OCI-LY1 (cell line): Measurements from ENCODE around the gene SLC27A1.
"Not testable (repeated sequence)": the region's sequence is repeated elsewhere in the genome, so short reads cannot be mapped to it uniquely, and the experiment has no call there.

Experiments used
- H2AFZ ChIP-seq: fragments of 200-600 bp; sonication (generic), shearing (Covaris generic); 2 replicates; pipeline ENCODE4 v1.6.0; 2014; ENCODE audit warnings: antibody characterized with exemption, mild to moderate bottlenecking, low read length
- H3F3A ChIP-seq: fragments of 200-600 bp; sonication (generic), shearing (Covaris generic); 2 replicates; pipeline ENCODE4 v1.6.0; 2014; ENCODE audit warnings: mild to moderate bottlenecking, antibody characterized with exemption, low read length, moderate library complexity; ENCODE audit not compliant: insufficient read depth
- H3K27ac ChIP-seq: fragments of 200-600 bp; sonication (generic); 2 replicates; pipeline ENCODE4 v1.5.1; 2014; ENCODE audit warnings: low read length, mixed run types, mild to moderate bottlenecking, low read depth; ENCODE audit not compliant: poor library complexity, severe bottlenecking
- H3K27me3 ChIP-seq: fragments of 200-600 bp; sonication (generic); 2 replicates; pipeline ENCODE4 v1.6.0; 2014; ENCODE audit warnings: antibody characterized with exemption, mild to moderate bottlenecking, low read length, moderate library complexity; ENCODE audit not compliant: insufficient read depth
- H3K36me3 ChIP-seq: fragments of 200-600 bp; sonication (generic); 2 replicates; pipeline ENCODE4 v1.6.1; 2014; ENCODE audit warnings: mild to moderate bottlenecking, antibody characterized with exemption, low read length, moderate library complexity, mixed read lengths; ENCODE audit not compliant: insufficient read depth
- H3K4me1 ChIP-seq: fragments of 200-600 bp; sonication (generic); 2 replicates; pipeline ENCODE4 v1.5.1; 2014; ENCODE audit warnings: mild to moderate bottlenecking, low read length, moderate library complexity; ENCODE audit not compliant: insufficient read depth, severe bottlenecking
- H3K4me2 ChIP-seq: fragments of 200-600 bp; sonication (generic), shearing (Covaris generic); 2 replicates; pipeline ENCODE4 v1.6.1; 2014; ENCODE audit warnings: low read length
- H3K4me3 ChIP-seq: fragments of 200-600 bp; sonication (generic); 2 replicates; pipeline ENCODE4 v1.5.1; 2014; ENCODE audit warnings: low read length, low read depth, mild to moderate bottlenecking, mixed read lengths; ENCODE audit not compliant: poor library complexity, severe bottlenecking
- H3K79me2 ChIP-seq: fragments of 200-600 bp; shearing (Covaris generic); 2 replicates; pipeline ENCODE4 v1.6.1; 2016; ENCODE audit warnings: mixed run types, low read length, mixed read lengths; ENCODE audit not compliant: insufficient read depth
- H3K9ac ChIP-seq: fragments of 200-600 bp; sonication (generic), shearing (Covaris generic); 2 replicates; pipeline ENCODE4 v1.6.1; 2014; ENCODE audit warnings: mild to moderate bottlenecking, low read length, mixed read lengths
- H3K9me2 ChIP-seq: fragments of 200-600 bp; sonication (generic), shearing (Covaris generic); 2 replicates; pipeline ENCODE4 v1.6.1; 2014; ENCODE audit warnings: low read depth, mild to moderate bottlenecking, low read length, mixed read lengths
- H3K9me3 ChIP-seq: fragments of 200-600 bp; shearing (Covaris generic); 2 replicates; pipeline ENCODE4 v1.6.1; 2014; ENCODE audit warnings: low read length, mixed read lengths
- H4K20me1 ChIP-seq: fragments of 200-600 bp; sonication (generic), shearing (Covaris generic); 2 replicates; pipeline ENCODE4 v1.6.0; 2016; ENCODE audit warnings: mild to moderate bottlenecking, low read length; ENCODE audit not compliant: insufficient read depth
- EZH2 ChIP-seq: fragments of 200-600 bp; sonication (generic), shearing (Covaris generic); IDR thresholded peaks from 2 replicates; pipeline ENCODE4 v1.8.0; 2017; ENCODE audit warnings: borderline replicate concordance, mixed run types, mild to moderate bottlenecking, antibody characterized with exemption, low read length, moderate library complexity, mixed read lengths
- TF ChIP-seq, protein P1 (sequence below): fragments of 200-600 bp; sonication (generic), shearing (Covaris generic); IDR thresholded peaks from 2 replicates; pipeline ENCODE4 v1.5.1; 2017; ENCODE audit warnings: mild to moderate bottlenecking, antibody characterized with exemption, low read length, moderate library complexity, mixed read lengths

The SLC27A1 gene

DNA sequence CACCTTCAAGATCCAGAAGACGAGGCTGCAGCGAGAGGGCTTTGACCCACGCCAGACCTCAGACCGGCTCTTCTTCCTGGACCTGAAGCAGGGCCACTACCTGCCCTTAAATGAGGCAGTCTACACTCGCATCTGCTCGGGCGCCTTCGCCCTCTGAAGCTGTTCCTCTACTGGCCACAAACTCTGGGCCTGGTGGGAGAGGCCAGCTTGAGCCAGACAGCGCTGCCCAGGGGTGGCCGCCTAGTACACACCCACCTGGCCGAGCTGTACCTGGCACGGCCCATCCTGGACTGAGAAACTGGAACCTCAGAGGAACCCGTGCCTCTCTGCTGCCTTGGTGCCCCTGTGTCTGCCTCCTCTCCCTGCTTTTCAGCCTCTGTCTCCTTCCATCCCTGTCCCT lies 34.1 kb downstream of the SLC27A1 start:
- Histone ChIP-seq H3K79me2 (no peaks in the 10 kb centered on the region), H3K27me3 (no peaks in the 10 kb centered on the region), H3K27ac (no peak overlapping the region), H3K4me3 (no peak overlapping the region), H4K20me1 (no peaks in the 10 kb centered on the region), H3K9me3 (0 out of 2 replicates have a peak, but pooled peaks cover 3% of the 10 kb centered on the region), H3F3A (no peaks in the 10 kb centered on the region), H3K4me1 (no peaks in the 10 kb centered on the region), H3K9me2 (no peaks in the 10 kb centered on the region), H3K9ac (no peak overlapping the region), H2AFZ (no peak overlapping the region), H3K4me2 (no peak overlapping the region), H3K36me3 (no peaks in the 10 kb centered on the region; the same call in 1 of the 2 replicates)
- TF ChIP-seq, protein P1, sequence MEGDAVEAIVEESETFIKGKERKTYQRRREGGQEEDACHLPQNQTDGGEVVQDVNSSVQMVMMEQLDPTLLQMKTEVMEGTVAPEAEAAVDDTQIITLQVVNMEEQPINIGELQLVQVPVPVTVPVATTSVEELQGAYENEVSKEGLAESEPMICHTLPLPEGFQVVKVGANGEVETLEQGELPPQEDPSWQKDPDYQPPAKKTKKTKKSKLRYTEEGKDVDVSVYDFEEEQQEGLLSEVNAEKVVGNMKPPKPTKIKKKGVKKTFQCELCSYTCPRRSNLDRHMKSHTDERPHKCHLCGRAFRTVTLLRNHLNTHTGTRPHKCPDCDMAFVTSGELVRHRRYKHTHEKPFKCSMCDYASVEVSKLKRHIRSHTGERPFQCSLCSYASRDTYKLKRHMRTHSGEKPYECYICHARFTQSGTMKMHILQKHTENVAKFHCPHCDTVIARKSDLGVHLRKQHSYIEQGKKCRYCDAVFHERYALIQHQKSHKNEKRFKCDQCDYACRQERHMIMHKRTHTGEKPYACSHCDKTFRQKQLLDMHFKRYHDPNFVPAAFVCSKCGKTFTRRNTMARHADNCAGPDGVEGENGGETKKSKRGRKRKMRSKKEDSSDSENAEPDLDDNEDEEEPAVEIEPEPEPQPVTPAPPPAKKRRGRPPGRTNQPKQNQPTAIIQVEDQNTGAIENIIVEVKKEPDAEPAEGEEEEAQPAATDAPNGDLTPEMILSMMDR, result no peak
- TF ChIP-seq EZH2, result no peak

DNA sequence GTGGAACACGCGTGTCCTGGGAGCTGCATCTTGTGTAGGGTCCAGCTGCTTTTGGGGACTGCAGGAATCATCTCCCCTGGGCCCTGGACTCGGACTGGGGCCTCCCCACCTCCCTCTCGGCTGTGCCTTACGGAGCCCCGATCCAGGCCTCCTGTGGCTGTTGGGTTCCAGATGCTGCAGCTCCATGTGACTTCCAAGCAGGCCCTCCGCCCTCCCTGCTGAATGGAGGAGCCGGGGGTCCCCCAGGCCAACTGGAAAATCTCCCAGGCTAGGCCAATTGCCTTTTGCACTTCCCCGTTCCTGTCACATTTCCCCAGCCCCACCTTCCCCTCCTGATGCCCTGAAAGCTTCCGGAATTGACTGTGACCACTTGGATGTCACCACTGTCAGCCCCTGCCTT lies 34.9 kb downstream of the SLC27A1 start:
- Histone ChIP-seq H3K79me2 (no peaks in the 10 kb centered on the region), H3K27ac (no peak overlapping the region), H4K20me1 (no peaks in the 10 kb centered on the region), H3K4me2 (no peak overlapping the region), H3K9ac (no peak overlapping the region), H3F3A (no peaks in the 10 kb centered on the region), H3K9me2 (no peaks in the 10 kb centered on the region), H3K36me3 (no peaks in the 10 kb centered on the region; the same call in 1 of the 2 replicates), H3K27me3 (no peaks in the 10 kb centered on the region), H3K4me3 (no peak overlapping the region), H3K9me3 (peaks cover 9% of the 10 kb centered on the region), H2AFZ (no peak overlapping the region), H3K4me1 (peaks cover under 1% of the 10 kb centered on the region)
- TF ChIP-seq, protein P1, result no peak
- no peak for TF ChIP-seq EZH2

DNA sequence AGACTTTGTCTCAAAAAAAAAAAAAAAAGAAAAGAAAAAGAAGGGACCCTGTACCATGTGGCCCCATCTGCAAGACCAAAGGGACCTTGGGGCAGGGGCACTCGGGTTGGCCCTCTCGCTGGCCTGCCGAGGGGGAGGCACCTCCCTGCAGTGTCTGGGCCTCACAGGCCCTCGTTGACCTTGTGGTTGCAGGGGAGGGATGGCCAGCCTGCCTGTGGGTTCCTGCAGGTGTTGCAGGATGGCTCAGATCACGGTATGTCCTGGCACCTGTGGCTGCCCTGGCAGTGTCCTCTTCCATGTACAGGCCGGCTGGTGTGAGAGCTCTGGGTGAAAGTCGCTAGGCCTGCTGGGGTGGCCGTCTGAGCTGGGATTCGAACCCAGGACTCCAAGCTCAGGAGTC lies 36.4 kb downstream of the SLC27A1 start:
- no peaks in the 10 kb centered on the region for H3F3A ChIP-seq
- H3K9ac ChIP-seq, result no peak overlapping the region
- no peaks in the 10 kb centered on the region for H4K20me1 ChIP-seq
- no peaks in the 10 kb centered on the region for H3K9me2 ChIP-seq
- H3K4me3 ChIP-seq, result no peak overlapping the region
- no peaks in the 10 kb centered on the region; the same call in 1 of the 2 replicates for H3K36me3 ChIP-seq
- peaks cover 11% of the 10 kb centered on the region for H3K9me3 ChIP-seq
- H3K27me3 ChIP-seq, result no peaks in the 10 kb centered on the region
- H3K4me1 ChIP-seq, result peaks cover 10% of the 10 kb centered on the region
- H3K4me2 ChIP-seq, result no peak overlapping the region
- no peak overlapping the region for H2AFZ ChIP-seq
- no peak for TF ChIP-seq EZH2
- TF ChIP-seq, protein P1, result no peak
- H3K79me2 ChIP-seq, result no peaks in the 10 kb centered on the region
- no peak overlapping the region for H3K27ac ChIP-seq

DNA sequence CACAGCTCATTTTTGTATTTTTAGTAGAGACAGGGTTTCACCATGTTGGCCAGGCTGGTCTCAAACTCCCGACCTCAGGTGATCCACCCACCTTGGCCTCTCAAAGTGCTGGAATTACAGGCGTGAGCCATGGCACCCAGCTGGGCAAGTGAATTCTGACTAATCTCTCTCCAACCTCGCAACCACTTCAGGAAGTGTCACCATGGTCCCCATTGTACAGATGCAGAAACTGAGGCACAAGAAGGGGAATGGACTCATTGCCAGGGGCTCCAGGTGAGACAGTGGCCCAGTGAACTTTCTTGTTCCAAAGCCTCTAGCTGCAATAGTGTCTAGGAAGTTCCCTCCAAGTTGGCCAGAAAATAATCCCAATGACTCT lies 38.2 kb downstream of the SLC27A1 start:
- not testable (repeated sequence) for H3K4me3 ChIP-seq, H3K36me3 ChIP-seq, H3K9me2 ChIP-seq, H3K4me2 ChIP-seq, H4K20me1 ChIP-seq, H3K27me3 ChIP-seq, H3K9ac ChIP-seq, H3F3A ChIP-seq, H3K79me2 ChIP-seq, H2AFZ ChIP-seq, H3K27ac ChIP-seq
- H3K4me1 ChIP-seq, result peaks cover 20% of the 10 kb centered on the region
- H3K9me3 ChIP-seq, result peaks cover 11% of the 10 kb centered on the region
